H9 (cell line): Measurements from ENCODE around the gene KRTAP12-1. TPM values are rescaled to one million over a fixed set of nuclear protein-coding genes. Genes with fewer than 3 reads are reported as not detected.

Source experiments
- DNase-seq: peaks from one replicate; pipeline ENCODE4 v3.0.0-alpha.2; 2017
- H2AFZ ChIP-seq: one replicate; pipeline ENCODE4 v1.6.1; 2013; ENCODE audit warnings: mild to moderate bottlenecking, low read length, control low read depth, moderate library complexity
- H2AK5ac ChIP-seq: 2 replicates; pipeline ENCODE4 v1.6.1; 2013; ENCODE audit warnings: low read length, control low read depth, mixed read lengths; ENCODE audit not compliant: insufficient read length
- H2BK120ac ChIP-seq: one replicate; pipeline ENCODE4 v1.6.1; 2013; ENCODE audit warnings: low read depth, mild to moderate bottlenecking, low read length, control low read depth, inconsistent platforms; ENCODE audit not compliant: poor library complexity, severe bottlenecking
- H2BK12ac ChIP-seq: 2 replicates; pipeline ENCODE4 v1.6.1; 2013; ENCODE audit warnings: low read length, control low read depth, mixed read lengths, low read depth; ENCODE audit not compliant: insufficient read length
- H2BK15ac ChIP-seq: 2 replicates; pipeline ENCODE4 v1.6.1; 2013; ENCODE audit warnings: low read depth, low read length, control low read depth
- H2BK20ac ChIP-seq: one replicate; pipeline ENCODE4 v1.6.1; 2013; ENCODE audit warnings: low read depth, mild to moderate bottlenecking, low read length, control low read depth, inconsistent platforms; ENCODE audit not compliant: poor library complexity, severe bottlenecking
- H2BK5ac ChIP-seq: 2 replicates; pipeline ENCODE4 v1.6.1; 2013; ENCODE audit warnings: low read length, control low read depth, mixed read lengths; ENCODE audit not compliant: insufficient read length
- H3K14ac ChIP-seq: 2 replicates; pipeline ENCODE4 v1.6.1; 2013; ENCODE audit warnings: low read length, control low read depth; ENCODE audit not compliant: insufficient read depth
- H3K18ac ChIP-seq: 2 replicates; pipeline ENCODE4 v1.6.1; 2013; ENCODE audit warnings: low read depth, mild to moderate bottlenecking, mixed read lengths, low read length, control low read depth; ENCODE audit not compliant: insufficient read length
- H3K23ac ChIP-seq: 2 replicates; pipeline ENCODE4 v1.6.1; 2013; ENCODE audit warnings: low read length, control low read depth, mixed read lengths, low read depth; ENCODE audit not compliant: insufficient read length
- H3K23me2 ChIP-seq: 2 replicates; pipeline ENCODE4 v1.6.1; 2013; ENCODE audit warnings: low read depth, mild to moderate bottlenecking, mixed read lengths, low read length, control low read depth; ENCODE audit not compliant: insufficient read length, poor library complexity, severe bottlenecking
- H3K27ac ChIP-seq: 2 replicates; pipeline ENCODE4 v1.5.1; 2013; ENCODE audit warnings: low read length, control low read depth, mixed read lengths, low read depth; ENCODE audit not compliant: insufficient read length
- H3K27me3 ChIP-seq: 2 replicates; pipeline ENCODE4 v1.6.1; 2013; ENCODE audit warnings: low read length, control low read depth, inconsistent platforms; ENCODE audit not compliant: insufficient read depth
- H3K4ac ChIP-seq: 2 replicates; pipeline ENCODE4 v1.6.1; 2013; ENCODE audit warnings: low read depth, mild to moderate bottlenecking, control low read depth, inconsistent platforms, low read length, moderate library complexity
- H3K4me1 ChIP-seq: 2 replicates; pipeline ENCODE4 v1.6.1; 2013; ENCODE audit warnings: low read length, control low read depth, inconsistent platforms; ENCODE audit not compliant: insufficient read depth
- H3K4me2 ChIP-seq: 2 replicates; pipeline ENCODE4 v1.6.1; 2013; ENCODE audit warnings: low read length, control low read depth, mixed read lengths; ENCODE audit not compliant: insufficient read length, insufficient read depth
- H3K56ac ChIP-seq: 2 replicates; pipeline ENCODE4 v1.6.1; 2013; ENCODE audit warnings: low read depth, mild to moderate bottlenecking, mixed read lengths, low read length, control low read depth; ENCODE audit not compliant: insufficient read length
- H3K79me1 ChIP-seq: 2 replicates; pipeline ENCODE4 v1.6.1; 2013; ENCODE audit warnings: low read depth, mild to moderate bottlenecking, moderate library complexity, low read length, control low read depth, inconsistent platforms; ENCODE audit not compliant: insufficient read depth, poor library complexity, severe bottlenecking
- H3K79me2 ChIP-seq: 2 replicates; pipeline ENCODE4 v1.6.1; 2013; ENCODE audit warnings: low read length, control low read depth, inconsistent platforms; ENCODE audit not compliant: insufficient read depth
- H3K9ac ChIP-seq: 2 replicates; pipeline ENCODE4 v1.6.1; 2013; ENCODE audit warnings: low read length, control low read depth, mixed read lengths; ENCODE audit not compliant: insufficient read length; ENCODE audit errors: extremely low read depth
- H3K9me3 ChIP-seq: one replicate; pipeline ENCODE4 v1.6.1; 2013; ENCODE audit warnings: low read depth, low read length, inconsistent platforms; ENCODE audit not compliant: control insufficient read depth
- H3T11ph ChIP-seq: one replicate; pipeline ENCODE4 v1.6.1; 2013; ENCODE audit warnings: mild to moderate bottlenecking, low read length, control low read depth, inconsistent platforms
- H4K20me1 ChIP-seq: one replicate; pipeline ENCODE4 v1.6.1; 2013; ENCODE audit not compliant: control insufficient read depth, insufficient read length, insufficient read depth
- H4K5ac ChIP-seq: 2 replicates; pipeline ENCODE4 v1.6.1; 2013; ENCODE audit warnings: low read depth, mild to moderate bottlenecking, mixed read lengths, low read length, control low read depth; ENCODE audit not compliant: insufficient read length
- H4K8ac ChIP-seq: replicated peaks from 2 replicates; pipeline ENCODE4 v1.6.1; 2013; ENCODE audit warnings: low read length, control low read depth, mixed read lengths, low read depth; ENCODE audit not compliant: insufficient read length
- H4K91ac ChIP-seq: 2 replicates; pipeline ENCODE4 v1.6.1; 2013; ENCODE audit warnings: low read depth, mild to moderate bottlenecking, moderate library complexity, mixed read lengths, low read length, control low read depth; ENCODE audit not compliant: insufficient read length
- H3K27ac Mint-ChIP-seq, 3 experiments: 2 replicates in 2 of 3; 3 replicates in 1 of 3; pipeline ENCODE4 v1.8.0; 2020 to 2021; ENCODE audit warnings: mixed read lengths in 3 of 3, mild to moderate bottlenecking in 1 of 3, moderate library complexity in 1 of 3
- H3K27me3 Mint-ChIP-seq: 2 replicates; pipeline ENCODE4 v1.8.0; 2021; ENCODE audit warnings: low read depth, mild to moderate bottlenecking, moderate library complexity, mixed read lengths
- H3K36me3 Mint-ChIP-seq, 3 experiments: 2 replicates in 2 of 3; 3 replicates in 1 of 3; pipeline ENCODE4 v1.8.0; 2020 to 2021; ENCODE audit warnings: low read depth in 3 of 3, mixed read lengths in 3 of 3; ENCODE audit not compliant: insufficient read depth in 1 of 3
- H3K4me1 Mint-ChIP-seq, 2 experiments: 2 replicates each; pipeline ENCODE4 v1.8.0; 2020; ENCODE audit warnings: mixed read lengths in 2 of 2
- H3K4me3 Mint-ChIP-seq, 2 experiments: 2 replicates in 1 of 2; 3 replicates in 1 of 2; pipeline ENCODE4 v1.8.0; 2020 to 2021; ENCODE audit warnings: mild to moderate bottlenecking in 2 of 2, mixed read lengths in 2 of 2, moderate library complexity in 1 of 2
- H3K9me3 Mint-ChIP-seq, 2 experiments: 2 replicates in 1 of 2; 3 replicates in 1 of 2; pipeline ENCODE4 v1.8.0; 2020; ENCODE audit warnings: mild to moderate bottlenecking in 2 of 2, mixed read lengths in 2 of 2, moderate library complexity in 1 of 2
- CTCF ChIP-seq: fragments of 200-600 bp; sonication (generic); conservative IDR thresholded peaks from 3 replicates; pipeline ENCODE4 v1.8.0; 2021; ENCODE audit warnings: antibody characterized with exemption, mild to moderate bottlenecking
- WGBS: extraction: QIAGEN DNeasy Blood & Tissue Kit; methylation state at CpG from one replicate; pipeline ENCODE4 v1.1.7; 2013; ENCODE audit warnings: missing lambda C conversion rate, low lambda C conversion rate, mixed read lengths; ENCODE audit not compliant: insufficient read length; ENCODE audit errors: extremely low coverage; 5-methylcytosine and 5-hydroxymethylcytosine counted together
- total RNA-seq: library from RNA; stranded (reverse); gene quantifications from 2 replicates; pipeline ENCODE4 v1.2.1, GENCODE V29; 2021

The KRTAP12-1 gene
- total RNA-seq, 1 experiment from 2014 or later, result not detected

DNA sequence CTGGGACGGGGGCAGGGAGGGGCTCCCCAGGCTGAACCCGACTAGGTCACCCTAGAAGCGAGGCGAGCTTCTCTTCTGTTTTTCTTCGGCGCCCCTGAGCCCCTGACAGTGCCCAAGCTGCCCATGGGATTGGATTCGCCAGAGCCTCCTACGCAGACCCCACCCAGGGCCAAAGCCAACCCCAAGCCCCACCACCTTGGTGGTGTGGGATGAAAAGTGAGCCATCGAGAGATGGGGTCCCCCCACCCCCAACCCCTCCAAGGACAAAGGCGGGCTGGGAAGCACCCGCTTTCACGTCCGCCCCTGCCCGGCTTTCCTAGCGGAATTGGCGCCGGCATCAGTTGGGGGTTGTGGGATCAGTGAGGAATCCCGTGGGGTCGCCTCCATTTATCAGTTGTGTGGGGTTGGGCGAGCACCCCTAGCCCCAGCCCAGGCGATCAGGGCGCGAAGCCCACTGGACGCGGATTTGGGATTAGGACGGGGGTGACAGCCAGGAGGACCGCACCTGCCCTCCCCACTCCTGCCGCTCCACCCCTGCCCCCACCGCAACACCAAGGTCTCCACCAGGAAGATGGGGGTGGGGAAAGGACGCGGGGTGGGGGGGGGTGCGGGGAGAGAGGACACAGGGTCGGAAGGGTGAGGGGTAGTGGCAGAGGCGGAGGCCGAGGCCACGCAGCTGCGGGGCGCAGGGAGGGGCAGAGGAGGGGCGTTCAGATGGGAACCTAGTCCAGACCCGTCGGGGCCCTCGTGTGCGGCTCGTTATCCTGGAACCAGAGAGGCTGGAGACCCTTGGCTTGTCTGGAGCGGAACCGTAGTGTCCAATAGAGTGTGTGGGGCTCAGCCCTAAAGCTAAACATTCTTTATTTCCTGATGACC, 25.0 kb upstream of the KRTAP12-1 start:
- Histone ChIP-seq H3K9ac (no peak overlapping the region), H2AFZ (no peak overlapping the region), H3K79me1 (no peaks in the 10 kb centered on the region), H2AK5ac (no peak overlapping the region), H3K56ac (no peak overlapping the region), H2BK20ac (no peak overlapping the region), H3K4ac (no peak overlapping the region), H4K5ac (no peak overlapping the region), H3K9me3 (no peaks in the 10 kb centered on the region), H3K14ac (peak overlapping the region; percentile 6; the same call in 1 of the 2 replicates), H3T11ph (no peak overlapping the region), H3K18ac (no peak overlapping the region), H3K4me1 (peaks cover 12% of the 10 kb centered on the region; the same call in 1 of the 2 replicates), H3K4me2 (peak overlapping the region; percentile 39), H3K23me2 (peaks cover 38% of the 10 kb centered on the region), H4K8ac (no peak overlapping the region), H4K20me1 (no peaks in the 10 kb centered on the region), H2BK12ac (no peak overlapping the region), H2BK15ac (no peak overlapping the region), H3K27ac (no peak overlapping the region), H3K27me3 (peaks cover 48% of the 10 kb centered on the region; the same call in 1 of the 2 replicates), H2BK5ac (no peak overlapping the region), H3K23ac (no peak overlapping the region), H2BK120ac (no peak overlapping the region), H3K79me2 (no peaks in the 10 kb centered on the region), H4K91ac (no peak overlapping the region)
- TF ChIP-seq CTCF, result no peak
- no CpG with 5 or more reads among the region's 46 CpGs for WGBS
- Mint-ChIP-seq H3K27me3 (peaks cover 68% of the 10 kb centered on the region), H3K36me3 (no peaks in the 10 kb centered on the region; a peak in 1 of 7 replicates), H3K27ac (no peak overlapping the region), H3K4me3 (peak overlapping the region; percentile 65 to 82), H3K4me1 (peaks cover 76 to 81% of the 10 kb centered on the region in 2 experiments), H3K9me3 (no peaks in the 10 kb centered on the region; a peak in 1 of 5 replicates)
- no peak for DNase-seq
